GM23338 (cell line): ENCODE results near the gene GPR143. TPM values are rescaled to one million over a fixed set of nuclear protein-coding genes. Genes with fewer than 3 reads are reported as not detected.

ENCODE experiments used
- ATAC-seq: fragments of 200-7000 bp; cut with Tn5 transposase; 3 replicates; pipeline ENCODE4 v1.9.1; 2020
- DNase-seq: peaks from one replicate; pipeline ENCODE4 v3.0.0-alpha.2; 2015; ENCODE audit warnings: low spot score
- H2AFZ ChIP-seq: fragments of 200-600 bp; sonication (generic); 2 replicates; pipeline ENCODE4 v1.8.0; 2016; ENCODE audit warnings: antibody characterized with exemption, mild to moderate bottlenecking, moderate library complexity
- H3F3A ChIP-seq: fragments of 200-600 bp; sonication (generic); replicated peaks from 2 replicates; pipeline ENCODE4 v1.8.0; 2017; ENCODE audit warnings: antibody characterized with exemption, mixed run types, low read depth
- H3K27ac ChIP-seq: fragments of 200-600 bp; sonication (generic); 2 replicates; pipeline ENCODE4 v1.6.1; 2016; ENCODE audit warnings: low read depth
- H3K27me3 ChIP-seq: fragments of 200-600 bp; sonication (generic); 2 replicates; pipeline ENCODE4 v1.8.0; 2016; ENCODE audit warnings: mild to moderate bottlenecking, mixed run types, moderate library complexity; ENCODE audit not compliant: insufficient read depth
- H3K36me3 ChIP-seq: fragments of 200-600 bp; sonication (generic); 2 replicates; pipeline ENCODE4 v1.8.0; 2016; ENCODE audit warnings: mild to moderate bottlenecking; ENCODE audit not compliant: insufficient read depth
- H3K4me1 ChIP-seq: fragments of 200-600 bp; sonication (generic); 2 replicates; pipeline ENCODE4 v1.8.0; 2016; ENCODE audit warnings: mild to moderate bottlenecking, moderate library complexity; ENCODE audit not compliant: insufficient read depth
- H3K4me2 ChIP-seq: fragments of 200-600 bp; sonication (generic); 2 replicates; pipeline ENCODE4 v1.7.1; 2017; ENCODE audit warnings: mixed run types
- H3K4me3 ChIP-seq: fragments of 200-600 bp; sonication (generic); 2 replicates; pipeline ENCODE4 v1.6.1; 2016; ENCODE audit warnings: mixed run types
- H3K79me2 ChIP-seq: fragments of 200-600 bp; sonication (generic); replicated peaks from 2 replicates; pipeline ENCODE4 v1.8.0; 2017; ENCODE audit warnings: mild to moderate bottlenecking; ENCODE audit not compliant: insufficient read depth
- H3K9me2 ChIP-seq: fragments of 200-600 bp; sonication (generic); 2 replicates; pipeline ENCODE4 v1.8.0; 2017; ENCODE audit not compliant: insufficient read depth
- H4K20me1 ChIP-seq: fragments of 200-600 bp; sonication (generic); replicated peaks from 2 replicates; pipeline ENCODE4 v1.8.0; 2017; ENCODE audit warnings: mild to moderate bottlenecking; ENCODE audit not compliant: insufficient read depth
- H3K27ac Mint-ChIP-seq: 2 replicates; pipeline ENCODE4 v1.8.0; 2020; ENCODE audit warnings: inconsistent platforms, mild to moderate bottlenecking, moderate library complexity, mixed read lengths
- H3K27me3 Mint-ChIP-seq: 3 replicates; pipeline ENCODE4 v1.8.0; 2022; ENCODE audit warnings: low read depth, mild to moderate bottlenecking, moderate library complexity, mixed read lengths, inconsistent platforms; ENCODE audit not compliant: insufficient read depth, poor library complexity
- H3K36me3 Mint-ChIP-seq: 3 replicates; pipeline ENCODE4 v1.8.0; 2021; ENCODE audit warnings: low read depth, mild to moderate bottlenecking, inconsistent platforms, moderate library complexity, mixed read lengths
- H3K4me1 Mint-ChIP-seq: 3 replicates; pipeline ENCODE4 v1.8.0; 2020; ENCODE audit warnings: mild to moderate bottlenecking, inconsistent platforms, mixed read lengths
- H3K4me3 Mint-ChIP-seq: 3 replicates; pipeline ENCODE4 v1.8.0; 2021; ENCODE audit warnings: moderate library complexity, mild to moderate bottlenecking, inconsistent platforms, mixed read lengths
- H3K9me3 Mint-ChIP-seq: 3 replicates; pipeline ENCODE4 v1.8.0; 2020; ENCODE audit warnings: moderate library complexity, mild to moderate bottlenecking, inconsistent platforms, mixed read lengths
- CREB1 ChIP-seq: fragments of 250-450 bp; sonication (Bioruptor Pico); IDR thresholded peaks from 2 replicates; pipeline ENCODE4 v1.5.0; 2020; ENCODE audit warnings: low read depth, mild to moderate bottlenecking, moderate library complexity
- EZH2 ChIP-seq: fragments of 200-600 bp; sonication (generic); IDR thresholded peaks from one replicate; pipeline ENCODE4 v1.8.0; 2017; ENCODE audit warnings: antibody characterized with exemption, mild to moderate bottlenecking, low read depth; ENCODE audit not compliant: unreplicated experiment
- JUNB ChIP-seq: IDR thresholded peaks from one replicate; pipeline ENCODE4 v1.6.1; 2016; ENCODE audit warnings: antibody characterized with exemption; ENCODE audit not compliant: unreplicated experiment
- ZNF331 ChIP-seq: fragments of 250-450 bp; sonication (Bioruptor Pico); IDR thresholded peaks from 2 replicates; pipeline ENCODE4 v1.5.0; 2020; ENCODE audit warnings: low read depth, mild to moderate bottlenecking, moderate library complexity
- polyA plus RNA-seq: library from polyadenylated mRNA; unstranded; fragments of >200 nt; fragmentation: Nextera tagmentation; extraction: Ambion mirVana; gene quantifications from 2 replicates; pipeline ENCODE4 v1.2.1, GENCODE V29; 2016
- total RNA-seq: library from RNA; depleted of rRNA; stranded (reverse); fragments of >200 nt; shearing (Covaris generic); gene quantifications from 2 replicates; pipeline ENCODE4 v1.2.3, GENCODE V29; 2014
- TF ChIP-seq, protein P1 (sequence below): IDR thresholded peaks from one replicate; pipeline ENCODE4 v1.6.1; 2018; ENCODE audit warnings: antibody characterized with exemption; ENCODE audit not compliant: unreplicated experiment
- TF ChIP-seq, protein P2 (sequence below): fragments of 250-450 bp; sonication (Bioruptor Pico); IDR thresholded peaks from 2 replicates; pipeline ENCODE4 v1.5.0; 2020; ENCODE audit warnings: mild to moderate bottlenecking, moderate library complexity
- TF ChIP-seq, protein P3 (sequence below), 2 experiments: fragments of 200-600 bp in 1 of 2; sonication (generic) in 1 of 2; conservative IDR thresholded peaks; 2 replicates each; pipeline versions ENCODE4 v1.5.1 to v1.6.1; 2016 to 2017; ENCODE audit warnings: antibody characterized with exemption in 2 of 2, low read depth in 2 of 2, mild to moderate bottlenecking in 2 of 2, moderate library complexity in 1 of 2
- TF ChIP-seq, protein P4 (sequence below): IDR thresholded peaks from 2 replicates; pipeline ENCODE4 v1.6.1; 2016; ENCODE audit warnings: antibody characterized with exemption

GPR143 gene
- total and polyA plus RNA-seq, 2 experiments from 2014 or later = 7.4 to 13.0 TPM

DNA sequence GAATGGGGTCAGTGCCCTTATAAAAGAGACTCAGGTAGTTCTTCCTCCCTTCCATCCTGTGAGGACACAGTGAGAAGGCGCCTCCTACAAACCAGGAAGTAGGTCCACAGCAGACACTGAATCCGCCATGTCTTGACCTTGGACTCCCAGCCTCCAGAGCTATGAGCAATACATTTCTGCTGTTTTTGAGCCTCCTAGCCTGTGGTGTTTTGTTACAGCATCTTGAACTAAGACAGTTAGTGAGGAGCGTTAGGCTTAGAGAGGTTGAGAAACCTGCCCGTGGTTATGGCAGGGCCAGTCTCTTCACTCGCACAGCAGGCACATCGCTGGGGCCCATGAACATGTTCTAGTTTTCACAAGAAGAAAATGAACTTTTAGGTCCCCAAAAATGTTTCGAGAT lies 40.3 kb upstream of the GPR143 start:
- Histone ChIP-seq H3K4me3 (no peak overlapping the region), H2AFZ (no peak overlapping the region), H3K4me2 (no peak overlapping the region), H3K36me3 (no peaks in the 10 kb centered on the region), H3K4me1 (peaks cover 5% of the 10 kb centered on the region; the same call in 1 of the 2 replicates), H3K79me2 (peaks cover 14% of the 10 kb centered on the region), H3K27me3 (no peaks in the 10 kb centered on the region), H4K20me1 (no peaks in the 10 kb centered on the region; the same call in 1 of the 2 replicates), H3K9me2 (no peaks in the 10 kb centered on the region), H3K27ac (no peak overlapping the region), H3F3A (no peaks in the 10 kb centered on the region)
- no peak overlapping the region for H3K4me3 Mint-ChIP-seq
- H3K4me1 Mint-ChIP-seq = peaks cover 10% of the 10 kb centered on the region
- DNase-seq = no peak
- H3K27me3 Mint-ChIP-seq = no peaks in the 10 kb centered on the region
- H3K9me3 Mint-ChIP-seq = no peaks in the 10 kb centered on the region
- H3K36me3 Mint-ChIP-seq = peaks cover 3% of the 10 kb centered on the region; the same call in 2 of the 3 replicates
- no peak overlapping the region for H3K27ac Mint-ChIP-seq
- ATAC-seq = no peak
- TF ChIP-seq EZH2 = no peak
- no peak for TF ChIP-seq ZNF331 (CRISPR knock-in tag)
- TF ChIP-seq, protein P1, sequence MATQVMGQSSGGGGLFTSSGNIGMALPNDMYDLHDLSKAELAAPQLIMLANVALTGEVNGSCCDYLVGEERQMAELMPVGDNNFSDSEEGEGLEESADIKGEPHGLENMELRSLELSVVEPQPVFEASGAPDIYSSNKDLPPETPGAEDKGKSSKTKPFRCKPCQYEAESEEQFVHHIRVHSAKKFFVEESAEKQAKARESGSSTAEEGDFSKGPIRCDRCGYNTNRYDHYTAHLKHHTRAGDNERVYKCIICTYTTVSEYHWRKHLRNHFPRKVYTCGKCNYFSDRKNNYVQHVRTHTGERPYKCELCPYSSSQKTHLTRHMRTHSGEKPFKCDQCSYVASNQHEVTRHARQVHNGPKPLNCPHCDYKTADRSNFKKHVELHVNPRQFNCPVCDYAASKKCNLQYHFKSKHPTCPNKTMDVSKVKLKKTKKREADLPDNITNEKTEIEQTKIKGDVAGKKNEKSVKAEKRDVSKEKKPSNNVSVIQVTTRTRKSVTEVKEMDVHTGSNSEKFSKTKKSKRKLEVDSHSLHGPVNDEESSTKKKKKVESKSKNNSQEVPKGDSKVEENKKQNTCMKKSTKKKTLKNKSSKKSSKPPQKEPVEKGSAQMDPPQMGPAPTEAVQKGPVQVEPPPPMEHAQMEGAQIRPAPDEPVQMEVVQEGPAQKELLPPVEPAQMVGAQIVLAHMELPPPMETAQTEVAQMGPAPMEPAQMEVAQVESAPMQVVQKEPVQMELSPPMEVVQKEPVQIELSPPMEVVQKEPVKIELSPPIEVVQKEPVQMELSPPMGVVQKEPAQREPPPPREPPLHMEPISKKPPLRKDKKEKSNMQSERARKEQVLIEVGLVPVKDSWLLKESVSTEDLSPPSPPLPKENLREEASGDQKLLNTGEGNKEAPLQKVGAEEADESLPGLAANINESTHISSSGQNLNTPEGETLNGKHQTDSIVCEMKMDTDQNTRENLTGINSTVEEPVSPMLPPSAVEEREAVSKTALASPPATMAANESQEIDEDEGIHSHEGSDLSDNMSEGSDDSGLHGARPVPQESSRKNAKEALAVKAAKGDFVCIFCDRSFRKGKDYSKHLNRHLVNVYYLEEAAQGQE = no peak
- no peak for TF ChIP-seq JUNB
- TF ChIP-seq, protein P2, sequence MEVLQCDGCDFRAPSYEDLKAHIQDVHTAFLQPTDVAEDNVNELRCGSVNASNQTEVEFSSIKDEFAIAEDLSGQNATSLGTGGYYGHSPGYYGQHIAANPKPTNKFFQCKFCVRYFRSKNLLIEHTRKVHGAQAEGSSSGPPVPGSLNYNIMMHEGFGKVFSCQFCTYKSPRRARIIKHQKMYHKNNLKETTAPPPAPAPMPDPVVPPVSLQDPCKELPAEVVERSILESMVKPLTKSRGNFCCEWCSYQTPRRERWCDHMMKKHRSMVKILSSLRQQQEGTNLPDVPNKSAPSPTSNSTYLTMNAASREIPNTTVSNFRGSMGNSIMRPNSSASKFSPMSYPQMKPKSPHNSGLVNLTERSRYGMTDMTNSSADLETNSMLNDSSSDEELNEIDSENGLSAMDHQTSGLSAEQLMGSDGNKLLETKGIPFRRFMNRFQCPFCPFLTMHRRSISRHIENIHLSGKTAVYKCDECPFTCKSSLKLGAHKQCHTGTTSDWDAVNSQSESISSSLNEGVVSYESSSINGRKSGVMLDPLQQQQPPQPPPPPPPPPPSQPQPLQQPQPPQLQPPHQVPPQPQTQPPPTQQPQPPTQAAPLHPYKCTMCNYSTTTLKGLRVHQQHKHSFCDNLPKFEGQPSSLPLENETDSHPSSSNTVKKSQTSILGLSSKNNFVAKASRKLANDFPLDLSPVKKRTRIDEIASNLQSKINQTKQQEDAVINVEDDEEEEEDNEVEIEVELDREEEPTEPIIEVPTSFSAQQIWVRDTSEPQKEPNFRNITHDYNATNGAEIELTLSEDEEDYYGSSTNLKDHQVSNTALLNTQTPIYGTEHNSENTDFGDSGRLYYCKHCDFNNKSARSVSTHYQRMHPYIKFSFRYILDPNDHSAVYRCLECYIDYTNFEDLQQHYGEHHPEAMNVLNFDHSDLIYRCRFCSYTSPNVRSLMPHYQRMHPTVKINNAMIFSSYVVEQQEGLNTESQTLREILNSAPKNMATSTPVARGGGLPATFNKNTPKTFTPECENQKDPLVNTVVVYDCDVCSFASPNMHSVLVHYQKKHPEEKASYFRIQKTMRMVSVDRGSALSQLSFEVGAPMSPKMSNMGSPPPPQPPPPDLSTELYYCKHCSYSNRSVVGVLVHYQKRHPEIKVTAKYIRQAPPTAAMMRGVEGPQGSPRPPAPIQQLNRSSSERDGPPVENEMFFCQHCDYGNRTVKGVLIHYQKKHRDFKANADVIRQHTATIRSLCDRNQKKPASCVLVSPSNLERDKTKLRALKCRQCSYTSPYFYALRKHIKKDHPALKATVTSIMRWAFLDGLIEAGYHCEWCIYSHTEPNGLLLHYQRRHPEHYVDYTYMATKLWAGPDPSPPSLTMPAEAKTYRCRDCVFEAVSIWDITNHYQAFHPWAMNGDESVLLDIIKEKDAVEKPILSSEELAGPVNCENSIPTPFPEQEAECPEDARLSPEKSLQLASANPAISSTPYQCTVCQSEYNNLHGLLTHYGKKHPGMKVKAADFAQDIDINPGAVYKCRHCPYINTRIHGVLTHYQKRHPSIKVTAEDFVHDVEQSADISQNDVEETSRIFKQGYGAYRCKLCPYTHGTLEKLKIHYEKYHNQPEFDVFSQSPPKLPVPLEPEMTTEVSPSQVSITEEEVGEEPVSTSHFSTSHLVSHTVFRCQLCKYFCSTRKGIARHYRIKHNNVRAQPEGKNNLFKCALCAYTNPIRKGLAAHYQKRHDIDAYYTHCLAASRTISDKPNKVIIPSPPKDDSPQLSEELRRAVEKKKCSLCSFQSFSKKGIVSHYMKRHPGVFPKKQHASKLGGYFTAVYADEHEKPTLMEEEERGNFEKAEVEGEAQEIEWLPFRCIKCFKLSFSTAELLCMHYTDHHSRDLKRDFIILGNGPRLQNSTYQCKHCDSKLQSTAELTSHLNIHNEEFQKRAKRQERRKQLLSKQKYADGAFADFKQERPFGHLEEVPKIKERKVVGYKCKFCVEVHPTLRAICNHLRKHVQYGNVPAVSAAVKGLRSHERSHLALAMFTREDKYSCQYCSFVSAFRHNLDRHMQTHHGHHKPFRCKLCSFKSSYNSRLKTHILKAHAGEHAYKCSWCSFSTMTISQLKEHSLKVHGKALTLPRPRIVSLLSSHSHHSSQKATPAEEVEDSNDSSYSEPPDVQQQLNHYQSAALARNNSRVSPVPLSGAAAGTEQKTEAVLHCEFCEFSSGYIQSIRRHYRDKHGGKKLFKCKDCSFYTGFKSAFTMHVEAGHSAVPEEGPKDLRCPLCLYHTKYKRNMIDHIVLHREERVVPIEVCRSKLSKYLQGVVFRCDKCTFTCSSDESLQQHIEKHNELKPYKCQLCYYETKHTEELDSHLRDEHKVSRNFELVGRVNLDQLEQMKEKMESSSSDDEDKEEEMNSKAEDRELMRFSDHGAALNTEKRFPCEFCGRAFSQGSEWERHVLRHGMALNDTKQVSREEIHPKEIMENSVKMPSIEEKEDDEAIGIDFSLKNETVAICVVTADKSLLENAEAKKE (CRISPR knock-in tag) = no peak
- TF ChIP-seq CREB1 (CRISPR knock-in tag) = no peak
- TF ChIP-seq, protein P3, sequence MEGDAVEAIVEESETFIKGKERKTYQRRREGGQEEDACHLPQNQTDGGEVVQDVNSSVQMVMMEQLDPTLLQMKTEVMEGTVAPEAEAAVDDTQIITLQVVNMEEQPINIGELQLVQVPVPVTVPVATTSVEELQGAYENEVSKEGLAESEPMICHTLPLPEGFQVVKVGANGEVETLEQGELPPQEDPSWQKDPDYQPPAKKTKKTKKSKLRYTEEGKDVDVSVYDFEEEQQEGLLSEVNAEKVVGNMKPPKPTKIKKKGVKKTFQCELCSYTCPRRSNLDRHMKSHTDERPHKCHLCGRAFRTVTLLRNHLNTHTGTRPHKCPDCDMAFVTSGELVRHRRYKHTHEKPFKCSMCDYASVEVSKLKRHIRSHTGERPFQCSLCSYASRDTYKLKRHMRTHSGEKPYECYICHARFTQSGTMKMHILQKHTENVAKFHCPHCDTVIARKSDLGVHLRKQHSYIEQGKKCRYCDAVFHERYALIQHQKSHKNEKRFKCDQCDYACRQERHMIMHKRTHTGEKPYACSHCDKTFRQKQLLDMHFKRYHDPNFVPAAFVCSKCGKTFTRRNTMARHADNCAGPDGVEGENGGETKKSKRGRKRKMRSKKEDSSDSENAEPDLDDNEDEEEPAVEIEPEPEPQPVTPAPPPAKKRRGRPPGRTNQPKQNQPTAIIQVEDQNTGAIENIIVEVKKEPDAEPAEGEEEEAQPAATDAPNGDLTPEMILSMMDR (conservative IDR thresholded peaks at IDR 0.05; ENCODE audit: low read depth in 2 of 2) = no peak
- TF ChIP-seq, protein P4, sequence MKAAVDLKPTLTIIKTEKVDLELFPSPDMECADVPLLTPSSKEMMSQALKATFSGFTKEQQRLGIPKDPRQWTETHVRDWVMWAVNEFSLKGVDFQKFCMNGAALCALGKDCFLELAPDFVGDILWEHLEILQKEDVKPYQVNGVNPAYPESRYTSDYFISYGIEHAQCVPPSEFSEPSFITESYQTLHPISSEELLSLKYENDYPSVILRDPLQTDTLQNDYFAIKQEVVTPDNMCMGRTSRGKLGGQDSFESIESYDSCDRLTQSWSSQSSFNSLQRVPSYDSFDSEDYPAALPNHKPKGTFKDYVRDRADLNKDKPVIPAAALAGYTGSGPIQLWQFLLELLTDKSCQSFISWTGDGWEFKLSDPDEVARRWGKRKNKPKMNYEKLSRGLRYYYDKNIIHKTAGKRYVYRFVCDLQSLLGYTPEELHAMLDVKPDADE = no peak
